T47D (cell line): Measurements from ENCODE around the gene NRXN2.

ENCODE experiments used
- DNase-seq, 2 experiments: peaks; one replicate each; pipeline versions ENCODE4 v3.0.0 to v3.0.0-alpha.2; 2011 to 2012; ENCODE audit warnings: low read depth in 1 of 2, low spot score in 1 of 2
- JUND ChIP-seq: IDR thresholded peaks from 2 replicates; pipeline ENCODE4 v1.6.1; 2012; ENCODE audit warnings: low read depth
- in situ Hi-C: cut with HindIII; loops from 2 replicates; pipeline ENCODE4 v1.10.0; 2016; ENCODE audit warnings: low sequenced_read_pairs, low pct_unique_long_range_greater_than_20kb

NRXN2 gene

GRCh38 chr11:64720640-64721358, 2.2 kb downstream of the NRXN2 start:
- in situ Hi-C loops, result no loop called here
- DNase-seq, result no peak
- no peak for TF ChIP-seq JUND

- no peak for DNase-seq
- TF ChIP-seq JUND, result no peak
- in situ Hi-C loops, result no loop called here
Measured at GRCh38 chr11:64720167-64720566, 2.8 kb downstream of the NRXN2 start.

GRCh38 chr11:64719406-64719805, 3.6 kb downstream of the NRXN2 start:
- TF ChIP-seq JUND, result no peak
- in situ Hi-C loops, result no loop called here
- no peak for DNase-seq

GRCh38 chr11:64718780-64719124, 4.2 kb downstream of the NRXN2 start:
- no peak for DNase-seq
- no peak for TF ChIP-seq JUND
- in situ Hi-C loops, result no loop called here

- DNase-seq, result no peak
- in situ Hi-C loops, result no loop called here
- TF ChIP-seq JUND, result no peak
Measured at GRCh38 chr11:64718084-64718779, 4.8 kb downstream of the NRXN2 start.

- no peak for TF ChIP-seq JUND
- in situ Hi-C loops, result no loop called here
- DNase-seq, result no peak
Measured at GRCh38 chr11:64717268-64717578, 5.8 kb downstream of the NRXN2 start.

- DNase-seq, result no peak
- no peak for TF ChIP-seq JUND
- in situ Hi-C loops, result no loop called here
Measured at GRCh38 chr11:64716473-64717267, 6.3 kb downstream of the NRXN2 start.

- no peak for TF ChIP-seq JUND
Measured at GRCh38 chr11:64715756-64716472, 7.1 kb downstream of the NRXN2 start.

GRCh38 chr11:64715110-64715509, 7.9 kb downstream of the NRXN2 start:
- no peak for DNase-seq
- no peak for TF ChIP-seq JUND
- in situ Hi-C loops, result no loop called here

More at GRCh38 chr11:64715756-64716472, 7.1 kb downstream of the NRXN2 start:
- in situ Hi-C loops, result no loop called here
- DNase-seq, result no peak

- no peak for DNase-seq
- no peak for TF ChIP-seq JUND
- in situ Hi-C loops, result no loop called here
Measured at GRCh38 chr11:64714666-64715065, 8.3 kb downstream of the NRXN2 start.

GRCh38 chr11:64713781-64714363, 9.1 kb downstream of the NRXN2 start:
- no peak for DNase-seq
- no peak for TF ChIP-seq JUND
- in situ Hi-C loops, result no loop called here

- peak; percentile 79 to 93 for DNase-seq
- no peak for TF ChIP-seq JUND
- in situ Hi-C loops, result no loop called here
Measured at GRCh38 chr11:64713016-64713707, 9.8 kb downstream of the NRXN2 start.
